ENCODE results near the gene RFTN1. TPM values are rescaled to one million over a fixed set of nuclear protein-coding genes. Genes with fewer than 3 reads are reported as not detected.

Gene RFTN1
- total and polyA plus RNA-seq, 4 donors = 33.8 to 82.5 (median 53.4) TPM

DNA sequence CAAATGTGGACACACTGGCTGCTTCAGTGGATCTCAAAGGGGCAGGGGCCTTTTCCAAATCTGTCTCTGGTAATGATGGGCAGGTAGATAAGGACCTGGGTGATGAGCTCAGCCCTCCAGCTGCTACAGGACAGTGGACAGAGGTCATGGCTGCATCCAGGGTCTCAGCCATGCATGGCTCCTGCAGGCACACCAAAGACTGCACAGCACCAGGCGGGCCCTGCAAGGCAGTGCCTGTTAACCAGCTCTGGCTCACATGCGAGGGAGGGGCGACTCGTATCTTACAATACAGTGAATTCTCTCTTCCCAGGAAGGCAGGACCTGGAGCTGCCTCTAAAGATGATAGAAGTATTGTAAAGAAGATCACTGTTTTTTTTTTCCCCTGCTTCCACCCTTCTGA, 189.8 kb downstream of the RFTN1 start:
- 95 to 96% methylated on average over 4 of the region's 4 CpGs for WGBS, 2 donors
- DNase-seq (no peak), ATAC-seq (ENCODE audit: insufficient read depth, low FRiP score) (no peak)
- TF ChIP-seq, protein P1, sequence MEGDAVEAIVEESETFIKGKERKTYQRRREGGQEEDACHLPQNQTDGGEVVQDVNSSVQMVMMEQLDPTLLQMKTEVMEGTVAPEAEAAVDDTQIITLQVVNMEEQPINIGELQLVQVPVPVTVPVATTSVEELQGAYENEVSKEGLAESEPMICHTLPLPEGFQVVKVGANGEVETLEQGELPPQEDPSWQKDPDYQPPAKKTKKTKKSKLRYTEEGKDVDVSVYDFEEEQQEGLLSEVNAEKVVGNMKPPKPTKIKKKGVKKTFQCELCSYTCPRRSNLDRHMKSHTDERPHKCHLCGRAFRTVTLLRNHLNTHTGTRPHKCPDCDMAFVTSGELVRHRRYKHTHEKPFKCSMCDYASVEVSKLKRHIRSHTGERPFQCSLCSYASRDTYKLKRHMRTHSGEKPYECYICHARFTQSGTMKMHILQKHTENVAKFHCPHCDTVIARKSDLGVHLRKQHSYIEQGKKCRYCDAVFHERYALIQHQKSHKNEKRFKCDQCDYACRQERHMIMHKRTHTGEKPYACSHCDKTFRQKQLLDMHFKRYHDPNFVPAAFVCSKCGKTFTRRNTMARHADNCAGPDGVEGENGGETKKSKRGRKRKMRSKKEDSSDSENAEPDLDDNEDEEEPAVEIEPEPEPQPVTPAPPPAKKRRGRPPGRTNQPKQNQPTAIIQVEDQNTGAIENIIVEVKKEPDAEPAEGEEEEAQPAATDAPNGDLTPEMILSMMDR (IDR thresholded peaks at IDR 0.05; ENCODE audit: control extremely low read depth, extremely low read depth) = no peak
- no peaks in the 10 kb centered on the region for H3K27me3 ChIP-seq (ENCODE audit: control insufficient read depth in 3 of 3, insufficient read depth in 3 of 3, low read length in 2 of 3)
- no peak overlapping the region for H3K4me3 ChIP-seq
- no peak overlapping the region for H3K27ac ChIP-seq (ENCODE audit: low read depth in 1 of 2, low read length in 1 of 2)
- H3K9me3 ChIP-seq (ENCODE audit: control insufficient read depth in 4 of 4, insufficient read depth in 3 of 4, low read length in 3 of 4) = no peaks in the 10 kb centered on the region
- H3K9ac ChIP-seq (ENCODE audit: insufficient read depth in 1 of 2, low read length in 2 of 2) = no peak overlapping the region
- H3K36me3 ChIP-seq (ENCODE audit: control insufficient read depth in 4 of 4, insufficient read depth in 4 of 4, low read length in 4 of 4) = peaks cover 3 to 54% (median 9%) of the 10 kb centered on the region in 4 donors
- peaks cover 0 to 11% (median 1%) of the 10 kb centered on the region in 5 donors for H3K4me1 ChIP-seq (ENCODE audit: control insufficient read depth in 5 of 5, insufficient read depth in 5 of 5, low read length in 5 of 5)

DNA sequence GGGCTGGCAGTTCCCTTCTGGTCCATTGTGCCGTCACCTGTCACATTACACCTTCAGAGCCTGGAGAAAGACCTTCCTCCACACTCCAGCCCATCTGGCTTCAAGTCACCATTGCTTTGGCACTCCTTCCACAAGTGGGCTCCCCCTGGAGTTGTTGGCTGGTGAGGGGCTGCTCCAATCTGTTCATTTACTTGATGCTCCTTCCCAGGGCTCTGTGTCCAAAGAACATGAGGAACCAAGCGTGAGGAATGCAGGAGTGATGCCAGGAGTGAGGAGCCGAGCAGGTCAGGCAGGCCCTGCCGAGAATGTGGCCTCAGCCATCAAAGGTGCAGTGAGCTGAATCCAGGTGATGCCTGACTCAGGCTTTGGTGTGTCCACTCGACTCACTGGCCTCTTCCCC, 191.3 kb downstream of the RFTN1 start:
- 77 to 84% methylated on average over 5 of the region's 5 CpGs for WGBS, 2 donors
- Histone ChIP-seq H3K27me3 (ENCODE audit: control insufficient read depth in 3 of 3, insufficient read depth in 3 of 3, low read length in 2 of 3) (no peaks in the 10 kb centered on the region), H3K4me3 (no peak overlapping the region), H3K9me3 (ENCODE audit: control insufficient read depth in 4 of 4, insufficient read depth in 3 of 4, low read length in 3 of 4) (no peaks in the 10 kb centered on the region), H3K27ac (ENCODE audit: low read depth in 1 of 2, low read length in 1 of 2) (no peak overlapping the region), H3K4me1 (ENCODE audit: control insufficient read depth in 5 of 5, insufficient read depth in 5 of 5, low read length in 5 of 5) (peaks cover 0 to 16% (median 4%) of the 10 kb centered on the region in 5 donors), H3K9ac (ENCODE audit: insufficient read depth in 1 of 2, low read length in 2 of 2) (no peak overlapping the region), H3K36me3 (ENCODE audit: control insufficient read depth in 4 of 4, insufficient read depth in 4 of 4, low read length in 4 of 4) (peaks cover 3 to 56% (median 9%) of the 10 kb centered on the region in 4 donors)
- DNase-seq (no peak), ATAC-seq (ENCODE audit: insufficient read depth, low FRiP score) (no peak)
- TF ChIP-seq, protein P1 (IDR thresholded peaks at IDR 0.05; ENCODE audit: control extremely low read depth, extremely low read depth) = no peak

DNA sequence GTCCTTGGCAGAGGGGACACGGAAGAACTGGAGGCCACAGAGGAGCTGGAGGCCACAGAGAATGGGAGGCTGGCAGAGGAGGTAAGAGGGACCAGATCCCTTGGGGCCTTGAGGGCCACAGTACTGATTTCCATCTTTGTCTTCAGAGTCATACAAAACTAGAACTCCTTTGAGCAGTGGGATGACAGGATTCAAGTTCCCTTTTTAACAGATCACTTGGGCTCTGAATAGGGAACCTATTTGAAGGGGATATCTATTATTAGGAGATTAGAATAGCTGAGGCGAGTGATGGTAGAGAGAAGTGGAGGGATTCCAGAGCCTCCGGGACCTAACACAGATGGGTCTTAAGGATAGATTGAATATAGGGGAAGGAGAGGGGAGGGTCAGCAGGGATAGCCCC, 192.8 kb downstream of the RFTN1 start:
- TF ChIP-seq, protein P1 (IDR thresholded peaks at IDR 0.05; ENCODE audit: control extremely low read depth, extremely low read depth) = no peak
- peaks cover 3 to 54% (median 15%) of the 10 kb centered on the region in 4 donors for H3K36me3 ChIP-seq (ENCODE audit: control insufficient read depth in 4 of 4, insufficient read depth in 4 of 4, low read length in 4 of 4)
- H3K9me3 ChIP-seq (ENCODE audit: control insufficient read depth in 4 of 4, insufficient read depth in 3 of 4, low read length in 3 of 4) = no peaks in the 10 kb centered on the region
- H3K27ac ChIP-seq (ENCODE audit: low read depth in 1 of 2, low read length in 1 of 2) = no peak overlapping the region
- no peak for ATAC-seq (ENCODE audit: insufficient read depth, low FRiP score)
- 91 to 96% methylated on average over 3 of the region's 3 CpGs for WGBS, 2 donors
- DNase-seq = no peak
- H3K9ac ChIP-seq (ENCODE audit: insufficient read depth in 1 of 2, low read length in 2 of 2) = no peak overlapping the region
- no peak overlapping the region for H3K4me3 ChIP-seq
- peaks cover 0 to 12% (median 2%) of the 10 kb centered on the region in 5 donors for H3K4me1 ChIP-seq (ENCODE audit: control insufficient read depth in 5 of 5, insufficient read depth in 5 of 5, low read length in 5 of 5)
- no peaks in the 10 kb centered on the region for H3K27me3 ChIP-seq (ENCODE audit: control insufficient read depth in 3 of 3, insufficient read depth in 3 of 3, low read length in 2 of 3)

DNA sequence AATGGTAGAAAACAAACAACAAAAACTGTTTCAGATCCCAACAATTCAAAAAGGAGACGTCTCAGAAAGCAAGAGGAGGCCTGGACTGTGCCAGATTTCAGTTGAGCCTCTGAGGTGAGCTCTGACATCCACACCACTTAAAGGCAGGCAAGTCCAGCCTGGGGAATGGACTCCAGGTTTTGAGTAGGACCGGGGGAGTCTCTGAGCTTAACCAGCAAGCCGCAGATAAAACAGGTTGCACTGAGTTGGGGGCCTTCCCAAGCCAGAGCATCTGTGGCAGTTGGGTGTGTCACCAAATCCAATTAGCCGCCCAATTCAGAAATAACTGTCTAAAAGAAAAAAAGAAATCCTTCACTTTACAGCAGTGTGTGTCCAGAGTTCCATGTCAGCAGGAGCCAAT, 193.8 kb downstream of the RFTN1 start:
- H3K9ac ChIP-seq (ENCODE audit: insufficient read depth in 1 of 2, low read length in 2 of 2) = no peak overlapping the region
- peaks cover 0 to 12% (median 2%) of the 10 kb centered on the region in 5 donors for H3K4me1 ChIP-seq (ENCODE audit: control insufficient read depth in 5 of 5, insufficient read depth in 5 of 5, low read length in 5 of 5)
- H3K27me3 ChIP-seq (ENCODE audit: control insufficient read depth in 3 of 3, insufficient read depth in 3 of 3, low read length in 2 of 3) = no peaks in the 10 kb centered on the region
- DNase-seq (no peak), ATAC-seq (ENCODE audit: insufficient read depth, low FRiP score) (no peak)
- TF ChIP-seq, protein P1 (IDR thresholded peaks at IDR 0.05; ENCODE audit: control extremely low read depth, extremely low read depth) = no peak
- WGBS, 2 donors = 94 to 96% methylated on average over 4 of the region's 4 CpGs
- peaks cover 3 to 49% (median 14%) of the 10 kb centered on the region in 4 donors for H3K36me3 ChIP-seq (ENCODE audit: control insufficient read depth in 4 of 4, insufficient read depth in 4 of 4, low read length in 4 of 4)
- H3K27ac ChIP-seq (ENCODE audit: low read depth in 1 of 2, low read length in 1 of 2) = no peak overlapping the region
- H3K9me3 ChIP-seq (ENCODE audit: control insufficient read depth in 4 of 4, insufficient read depth in 3 of 4, low read length in 3 of 4) = no peaks in the 10 kb centered on the region
- no peak overlapping the region for H3K4me3 ChIP-seq
